Measurements from ENCODE around the gene ARHGAP26.

- TF ChIP-seq POLR2A (IDR thresholded peaks at IDR 0.05) (no peak), CTCF (IDR thresholded peaks at IDR 0.05) (no peak)
These were observed 75.8 kb downstream of the ARHGAP26 start for GRCh38 chr5:142845954-142846398.
